Peyer's patch (tissue), 4 donors: ENCODE data around the gene TBRG4. TPM values are rescaled to one million over a fixed set of nuclear protein-coding genes. Genes with fewer than 3 reads are reported as not detected.

Experiments
- DNase-seq, 3 donors: peaks; one replicate each; pipeline ENCODE4 v3.0.0-alpha.2; 2017 to 2019
- H3K27ac ChIP-seq, 4 donors: fragments of 200-600 bp; sonication (generic); one replicate each; pipeline ENCODE4 v1.5.1; 2016 to 2019
- H3K27me3 ChIP-seq, 2 donors: fragments of 200-600 bp; sonication (generic); one replicate each; pipeline ENCODE4 v1.5.1; 2019
- H3K36me3 ChIP-seq, 3 donors: fragments of 200-600 bp; sonication (generic); one replicate each; pipeline ENCODE4 v1.5.1; 2016 to 2019
- H3K4me1 ChIP-seq, 4 donors: fragments of 200-600 bp; sonication (generic); one replicate each; pipeline ENCODE4 v1.5.1; 2016 to 2019
- H3K4me3 ChIP-seq, 4 donors: fragments of 200-600 bp; sonication (generic); 1 replicate in 3 of 4; 2 replicates in 1 of 4; pipeline ENCODE4 v1.5.1; 2016 to 2019; ENCODE audit warnings: mild to moderate bottlenecking in 1 of 4
- H3K9me3 ChIP-seq, 4 donors: fragments of 200-600 bp; sonication (generic); one replicate each; pipeline ENCODE4 v1.5.1; 2016 to 2019; ENCODE audit warnings: mild to moderate bottlenecking in 1 of 4
- CTCF ChIP-seq, 6 experiments: fragments of 450-650 bp in 4 of 6; fragments of 200-600 bp in 2 of 6; sonication (generic) in 1 of 6; IDR thresholded peaks; one replicate each; pipeline ENCODE4 v1.5.1; 2017 to 2019; ENCODE audit warnings: antibody characterized with exemption in 6 of 6, mild to moderate bottlenecking in 3 of 6, moderate library complexity in 1 of 6
- POLR2A ChIP-seq, 2 donors: fragments of 450-650 bp; IDR thresholded peaks; one replicate each; pipeline ENCODE4 v1.5.1; 2017; ENCODE audit warnings: antibody characterized with exemption in 2 of 2, mild to moderate bottlenecking in 2 of 2, moderate library complexity in 2 of 2
- total RNA-seq, 4 donors: library from RNA; depleted of rRNA; stranded (reverse); fragments of >200 nt; gene quantifications; one replicate each; pipeline ENCODE4 v1.1.0, GENCODE V29; 2016

The TBRG4 gene
- total RNA-seq, 4 donors from 2014 or later = 75.5 to 117 (median 108) TPM

- TF ChIP-seq POLR2A (IDR thresholded peaks at IDR 0.05) (no peak), CTCF (IDR thresholded peaks at IDR 0.05) (no peak)
- H3K27me3 ChIP-seq = no peaks in the 10 kb centered on the region
- no peak overlapping the region for H3K4me3 ChIP-seq
- H3K4me1 ChIP-seq = peaks cover 0 to 32% (median 5%) of the 10 kb centered on the region in 4 donors
- DNase-seq = no peak
- peaks cover 0 to 51% (median 4%) of the 10 kb centered on the region in 3 donors for H3K36me3 ChIP-seq
- no peaks in the 10 kb centered on the region for H3K9me3 ChIP-seq
- no peak overlapping the region for H3K27ac ChIP-seq
Observed at GRCh38 chr7:45108863-45109262, 2.6 kb downstream of the TBRG4 start.

- TF ChIP-seq CTCF (IDR thresholded peaks at IDR 0.05) (no peak), POLR2A (IDR thresholded peaks at IDR 0.05) (no peak)
- H3K27ac ChIP-seq = no peak overlapping the region
Observed at GRCh38 chr7:45107356-45107755, 4.1 kb downstream of the TBRG4 start.

GRCh38 chr7:45106820-45107219 lies 4.7 kb downstream of the TBRG4 start:
- no peak for DNase-seq
- Histone ChIP-seq H3K27ac (no peak overlapping the region), H3K9me3 (no peaks in the 10 kb centered on the region), H3K4me1 (peaks cover 0 to 32% (median 3%) of the 10 kb centered on the region in 4 donors), H3K36me3 (peaks cover 4 to 72% (median 4%) of the 10 kb centered on the region in 3 donors), H3K27me3 (no peaks in the 10 kb centered on the region), H3K4me3 (no peak overlapping the region)
- TF ChIP-seq POLR2A (IDR thresholded peaks at IDR 0.05) (no peak), CTCF (IDR thresholded peaks at IDR 0.05) (no peak)

More at GRCh38 chr7:45107356-45107755, 4.1 kb downstream of the TBRG4 start:
- peaks cover 0 to 32% (median 4%) of the 10 kb centered on the region in 4 donors for H3K4me1 ChIP-seq
- H3K4me3 ChIP-seq = no peak overlapping the region
- H3K27me3 ChIP-seq = no peaks in the 10 kb centered on the region
- no peak for DNase-seq
- H3K36me3 ChIP-seq = peaks cover 4 to 66% (median 4%) of the 10 kb centered on the region in 3 donors
- no peaks in the 10 kb centered on the region for H3K9me3 ChIP-seq

GRCh38 chr7:45105588-45106188 lies 5.8 kb downstream of the TBRG4 start:
- TF ChIP-seq POLR2A (IDR thresholded peaks at IDR 0.05) (no peak), CTCF (IDR thresholded peaks at IDR 0.05) (no peak)
- Histone ChIP-seq H3K27me3 (no peaks in the 10 kb centered on the region), H3K4me3 (no peak overlapping the region), H3K36me3 (peaks cover 4 to 83% (median 4%) of the 10 kb centered on the region in 3 donors), H3K4me1 (peaks cover 0 to 30% (median 3%) of the 10 kb centered on the region in 4 donors), H3K9me3 (no peaks in the 10 kb centered on the region), H3K27ac (no peak overlapping the region)
- DNase-seq = no peak

- H3K4me3 ChIP-seq = no peak overlapping the region
- H3K36me3 ChIP-seq = peaks cover 4 to 90% (median 4%) of the 10 kb centered on the region in 3 donors
- peaks cover 0 to 24% (median under 1%) of the 10 kb centered on the region in 4 donors for H3K4me1 ChIP-seq
- no peaks in the 10 kb centered on the region for H3K9me3 ChIP-seq
- TF ChIP-seq POLR2A (IDR thresholded peaks at IDR 0.05) (no peak), CTCF (IDR thresholded peaks at IDR 0.05) (no peak)
- H3K27me3 ChIP-seq = no peaks in the 10 kb centered on the region
- H3K27ac ChIP-seq = no peak overlapping the region
- DNase-seq = no peak
Observed at GRCh38 chr7:45104844-45105587, 6.5 kb downstream of the TBRG4 start.
